Glutamatergic neuron (in vitro differentiated cells): ENCODE measurements around the gene PPIE. TPM values are rescaled to one million over a fixed set of nuclear protein-coding genes. Genes with fewer than 3 reads are reported as not detected.

ENCODE experiments used
- DNase-seq: peaks from one replicate; pipeline ENCODE4 v3.0.0; 2022
- H3K27ac Mint-ChIP-seq: one replicate; pipeline ENCODE4 v1.8.0; 2020; ENCODE audit warnings: mild to moderate bottlenecking, mixed read lengths, inconsistent platforms; ENCODE audit not compliant: unreplicated experiment
- H3K27me3 Mint-ChIP-seq: one replicate; pipeline ENCODE4 v1.8.0; 2020; ENCODE audit warnings: mild to moderate bottlenecking, moderate library complexity, mixed read lengths, inconsistent platforms; ENCODE audit not compliant: unreplicated experiment
- H3K36me3 Mint-ChIP-seq: one replicate; pipeline ENCODE4 v1.8.0; 2020; ENCODE audit warnings: mild to moderate bottlenecking, mixed read lengths, inconsistent platforms; ENCODE audit not compliant: unreplicated experiment
- H3K4me1 Mint-ChIP-seq: one replicate; pipeline ENCODE4 v1.8.0; 2020; ENCODE audit warnings: mild to moderate bottlenecking, low read depth, mixed read lengths, inconsistent platforms; ENCODE audit not compliant: unreplicated experiment
- H3K4me3 Mint-ChIP-seq: one replicate; pipeline ENCODE4 v1.8.0; 2020; ENCODE audit warnings: mild to moderate bottlenecking, mixed read lengths, inconsistent platforms; ENCODE audit not compliant: unreplicated experiment
- H3K9me3 Mint-ChIP-seq: one replicate; pipeline ENCODE4 v1.8.0; 2020; ENCODE audit warnings: mild to moderate bottlenecking, moderate library complexity, mixed read lengths, inconsistent platforms; ENCODE audit not compliant: unreplicated experiment
- CTCF ChIP-seq: fragments of 200-600 bp; sonication (generic); IDR thresholded peaks from one replicate; pipeline ENCODE4 v1.5.0; 2021; ENCODE audit not compliant: partially characterized antibody, unreplicated experiment
- total RNA-seq: library from RNA; stranded (reverse); fragmentation: NEBNext Ultra II Directional; extraction: Animal tissue kit (Norgen Biotek cat#: 25700); gene quantifications from one replicate; pipeline ENCODE4 v1.2.1, GENCODE V29; 2021; ENCODE audit not compliant: unreplicated experiment

Gene PPIE
- total RNA-seq, 1 donor from 2014 or later = 28.8 TPM

GRCh38 chr1:39755965-39756659 is 17.4 kb downstream of the PPIE start:
- Mint-ChIP-seq H3K4me3 (no peak overlapping the region), H3K9me3 (peaks cover 5% of the 10 kb centered on the region), H3K36me3 (peaks cover 10% of the 10 kb centered on the region), H3K27ac (no peak overlapping the region), H3K4me1 (peaks cover 4% of the 10 kb centered on the region), H3K27me3 (peaks cover 3% of the 10 kb centered on the region)
- no peak for DNase-seq
- no peak for TF ChIP-seq CTCF

GRCh38 chr1:39757501-39757900 is 18.8 kb downstream of the PPIE start:
- H3K4me1 Mint-ChIP-seq = peaks cover 4% of the 10 kb centered on the region
- no peak overlapping the region for H3K27ac Mint-ChIP-seq
- no peak overlapping the region for H3K4me3 Mint-ChIP-seq
- DNase-seq = no peak
- TF ChIP-seq CTCF = no peak
- peaks cover 5% of the 10 kb centered on the region for H3K9me3 Mint-ChIP-seq
- peaks cover 3% of the 10 kb centered on the region for H3K27me3 Mint-ChIP-seq
- H3K36me3 Mint-ChIP-seq = peaks cover 10% of the 10 kb centered on the region

GRCh38 chr1:39758556-39759435 is 20.1 kb downstream of the PPIE start:
- peaks cover 3% of the 10 kb centered on the region for H3K27me3 Mint-ChIP-seq
- DNase-seq = no peak
- TF ChIP-seq CTCF = no peak
- H3K4me3 Mint-ChIP-seq = no peak overlapping the region
- peaks cover 5% of the 10 kb centered on the region for H3K9me3 Mint-ChIP-seq
- H3K4me1 Mint-ChIP-seq = peaks cover 4% of the 10 kb centered on the region
- no peak overlapping the region for H3K27ac Mint-ChIP-seq
- H3K36me3 Mint-ChIP-seq = peaks cover 10% of the 10 kb centered on the region

- peaks cover 5% of the 10 kb centered on the region for H3K9me3 Mint-ChIP-seq
- peaks cover 4% of the 10 kb centered on the region for H3K4me1 Mint-ChIP-seq
- H3K36me3 Mint-ChIP-seq = peaks cover 10% of the 10 kb centered on the region
- DNase-seq = no peak
- TF ChIP-seq CTCF = no peak
- no peak overlapping the region for H3K27ac Mint-ChIP-seq
- no peak overlapping the region for H3K4me3 Mint-ChIP-seq
- H3K27me3 Mint-ChIP-seq = peaks cover 3% of the 10 kb centered on the region
Measured at GRCh38 chr1:39759436-39759726, 20.7 kb downstream of the PPIE start.
